SK-N-MC (cell line): ENCODE data around the gene AMN.

ENCODE experiments used
- EZH2 ChIP-seq: fragments of 200-600 bp; sonication (generic); IDR thresholded peaks from one replicate; pipeline ENCODE4 v1.6.1; 2017; ENCODE audit warnings: antibody characterized with exemption
- FOXP2 ChIP-seq: optimal IDR thresholded peaks from 2 replicates; pipeline ENCODE3; 2011; ENCODE audit warnings: mild to moderate bottlenecking, moderate library complexity; ENCODE audit not compliant: insufficient read depth; ENCODE audit errors: extremely low read length, control extremely low read depth
- POLR2AphosphoS5 ChIP-seq: IDR thresholded peaks from 2 replicates; pipeline ENCODE4 v1.6.1; 2012; ENCODE audit warnings: mild to moderate bottlenecking, low read depth, low read length, borderline replicate concordance

GRCh38 chr14:102965971-102966655 is 43.6 kb downstream of the AMN start:
- TF ChIP-seq EZH2 (no peak), POLR2AphosphoS5 (no peak), FOXP2 (no peak)
